Smooth muscle cell (in vitro differentiated cells): ENCODE results near the gene LTBP4. TPM values are rescaled to one million over a fixed set of nuclear protein-coding genes. Genes with fewer than 3 reads are reported as not detected.

Experiments
- DNase-seq: peaks from one replicate; lab custom pipeline; 2025; ENCODE audit not compliant: unreplicated experiment; lab: John Stamatoyannopoulos, UW
- H2AFZ ChIP-seq: fragments of 200-600 bp; sonication (generic); 2 replicates; pipeline ENCODE4 v1.6.0; 2016; ENCODE audit warnings: antibody characterized with exemption, low read depth, mild to moderate bottlenecking
- H3F3A ChIP-seq: fragments of 200-600 bp; sonication (generic); 2 replicates; pipeline ENCODE4 v1.6.0; 2017; ENCODE audit warnings: antibody characterized with exemption, low read depth
- H3K27ac ChIP-seq: fragments of 200-600 bp; sonication (generic); 2 replicates; pipeline ENCODE4 v1.5.1; 2016; ENCODE audit warnings: low read depth, mild to moderate bottlenecking
- H3K27me3 ChIP-seq: fragments of 200-600 bp; sonication (generic); 2 replicates; pipeline ENCODE4 v1.6.1; 2016; ENCODE audit warnings: low read depth, mild to moderate bottlenecking
- H3K36me3 ChIP-seq: fragments of 200-600 bp; sonication (generic); 2 replicates; pipeline ENCODE4 v1.5.1; 2016; ENCODE audit warnings: low read depth
- H3K4me1 ChIP-seq: fragments of 200-600 bp; sonication (generic); 2 replicates; pipeline ENCODE4 v1.5.1; 2016; ENCODE audit warnings: low read depth
- H3K4me2 ChIP-seq: fragments of 200-600 bp; sonication (generic); 2 replicates; pipeline ENCODE4 v1.6.0; 2016; ENCODE audit warnings: mild to moderate bottlenecking
- H3K4me3 ChIP-seq: fragments of 200-600 bp; sonication (generic); 2 replicates; pipeline ENCODE4 v1.5.1; 2016; ENCODE audit warnings: mild to moderate bottlenecking
- H3K79me2 ChIP-seq: fragments of 200-600 bp; sonication (generic); 2 replicates; pipeline ENCODE4 v1.6.0; 2016; ENCODE audit warnings: low read depth, mild to moderate bottlenecking
- H3K9ac ChIP-seq: fragments of 200-600 bp; sonication (generic); 2 replicates; pipeline ENCODE4 v1.6.0; 2016; ENCODE audit warnings: low read depth
- H3K9me3 ChIP-seq: fragments of 200-600 bp; sonication (generic); replicated peaks from 2 replicates; pipeline ENCODE4 v1.5.1; 2016; ENCODE audit warnings: low read depth
- H4K20me1 ChIP-seq: fragments of 200-600 bp; sonication (generic); 2 replicates; pipeline ENCODE4 v1.6.0; 2016; ENCODE audit warnings: low read depth
- CTCF ChIP-seq: fragments of 200-600 bp; sonication (generic); IDR thresholded peaks from 2 replicates; pipeline ENCODE4 v1.5.1; 2017; ENCODE audit warnings: borderline replicate concordance, mild to moderate bottlenecking, antibody characterized with exemption; ENCODE audit not compliant: insufficient read depth, poor library complexity, severe bottlenecking
- WGBS: methylation state at CpG from one replicate; pipeline ENCODE4 v1.1.7; 2016; ENCODE audit warnings: low lambda C conversion rate; 5-methylcytosine and 5-hydroxymethylcytosine counted together
- polyA plus RNA-seq: library from polyadenylated mRNA; unstranded; fragments of >200 nt; fragmentation: Nextera tagmentation; extraction: Ambion mirVana; gene quantifications from 2 replicates; pipeline ENCODE4 v1.2.1, GENCODE V29; 2016
- total RNA-seq: library from RNA; depleted of rRNA; stranded (reverse); fragments of >200 nt; gene quantifications from 2 replicates; pipeline ENCODE4 v1.2.3, GENCODE V29; 2014

Gene LTBP4
- total and polyA plus RNA-seq, 2 experiments from 2014 or later, result 38.5 to 188 TPM

DNA sequence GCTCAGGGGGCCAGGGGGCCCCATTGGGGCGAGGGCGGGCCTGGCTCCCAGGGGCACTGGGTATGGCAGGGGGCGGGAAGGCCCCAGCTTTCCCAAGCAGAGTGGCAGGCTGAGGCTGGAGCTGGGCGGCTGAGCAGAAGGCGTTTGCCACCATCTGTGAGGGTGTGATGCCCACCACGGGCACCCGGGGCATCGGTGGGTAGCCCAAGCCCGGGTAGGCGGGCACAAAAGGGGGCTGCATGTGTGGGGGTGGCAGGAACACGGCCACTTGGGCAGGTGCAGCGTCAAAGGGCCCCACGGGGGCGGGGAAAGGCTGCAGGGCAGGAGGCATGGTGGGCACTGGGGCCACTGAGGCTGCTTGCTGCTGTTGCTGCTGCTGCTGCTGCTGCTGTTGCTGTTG lies 66.4 kb downstream of the LTBP4 start:
- Histone ChIP-seq H2AFZ (no peak overlapping the region), H3K4me2 (no peak overlapping the region), H3F3A (peaks cover 24% of the 10 kb centered on the region), H3K9ac (no peak overlapping the region), H3K4me3 (no peak overlapping the region), H3K4me1 (no peaks in the 10 kb centered on the region), H3K27ac (no peak overlapping the region), H3K79me2 (no peaks in the 10 kb centered on the region), H3K9me3 (no peaks in the 10 kb centered on the region), H3K36me3 (peaks cover 30% of the 10 kb centered on the region), H4K20me1 (no peaks in the 10 kb centered on the region), H3K27me3 (no peaks in the 10 kb centered on the region)
- TF ChIP-seq CTCF, result no peak
- no peak for DNase-seq
- 98% methylated on average over 13 of the region's 14 CpGs for WGBS

GRCh38 chr19:40668991-40669614 lies 67.9 kb downstream of the LTBP4 start:
- 95% methylated on average over 7 of the region's 7 CpGs for WGBS
- no peak for TF ChIP-seq CTCF

GRCh38 chr19:40671404-40671803 lies 70.2 kb downstream of the LTBP4 start:
- H3F3A ChIP-seq, result peaks cover 8% of the 10 kb centered on the region
- H3K4me1 ChIP-seq, result no peaks in the 10 kb centered on the region
- no peaks in the 10 kb centered on the region for H3K27me3 ChIP-seq
- H2AFZ ChIP-seq, result no peak overlapping the region
- WGBS, result 95% methylated on average over 9 of the region's 9 CpGs
- no peak overlapping the region for H3K4me2 ChIP-seq
- TF ChIP-seq CTCF, result no peak
- peaks cover 44% of the 10 kb centered on the region for H3K36me3 ChIP-seq
- no peak overlapping the region for H3K9ac ChIP-seq
- no peaks in the 10 kb centered on the region for H3K79me2 ChIP-seq
- no peak overlapping the region for H3K4me3 ChIP-seq
- no peak for DNase-seq
- H4K20me1 ChIP-seq, result peaks cover 6% of the 10 kb centered on the region
- H3K9me3 ChIP-seq, result no peaks in the 10 kb centered on the region
- H3K27ac ChIP-seq, result no peak overlapping the region

More at GRCh38 chr19:40668991-40669614, 67.9 kb downstream of the LTBP4 start:
- Histone ChIP-seq H3K4me2 (no peak overlapping the region), H3K4me3 (no peak overlapping the region), H3K9me3 (no peaks in the 10 kb centered on the region), H3F3A (peaks cover 19% of the 10 kb centered on the region), H2AFZ (no peak overlapping the region), H3K27ac (no peak overlapping the region), H3K79me2 (no peaks in the 10 kb centered on the region), H3K27me3 (no peaks in the 10 kb centered on the region), H3K9ac (no peak overlapping the region), H4K20me1 (peaks cover under 1% of the 10 kb centered on the region), H3K36me3 (peaks cover 35% of the 10 kb centered on the region), H3K4me1 (no peaks in the 10 kb centered on the region)
- no peak for DNase-seq

DNA sequence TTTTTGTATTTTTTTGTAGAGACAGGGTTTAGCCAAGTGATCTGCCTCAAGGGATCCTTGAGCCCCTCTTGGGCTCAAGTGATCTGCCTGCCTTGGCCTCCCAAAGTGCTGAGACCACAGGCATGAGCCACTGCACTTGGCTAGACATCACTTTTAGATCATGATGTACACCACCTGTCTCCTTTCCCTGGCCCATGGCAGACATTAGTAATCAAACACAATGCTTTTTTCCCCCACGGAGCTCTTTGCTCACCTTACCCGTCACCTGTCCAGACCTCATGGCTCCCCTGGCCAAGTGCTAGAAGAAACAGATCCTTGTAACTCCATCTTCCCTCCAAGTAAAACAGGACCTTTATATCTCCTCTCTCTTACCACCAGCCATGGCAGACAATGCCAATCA lies 70.9 kb downstream of the LTBP4 start:
- TF ChIP-seq CTCF, result no peak
- peaks cover 44% of the 10 kb centered on the region for H3K36me3 ChIP-seq
- no peaks in the 10 kb centered on the region for H3K4me1 ChIP-seq
- 96% methylated on average over 2 of the region's 2 CpGs for WGBS
- DNase-seq, result no peak
- peaks cover 3% of the 10 kb centered on the region for H3F3A ChIP-seq
- H4K20me1 ChIP-seq, result peaks cover 6% of the 10 kb centered on the region
- no peak overlapping the region for H3K4me3 ChIP-seq
- no peak overlapping the region for H3K4me2 ChIP-seq
- H2AFZ ChIP-seq, result no peak overlapping the region
- H3K9ac ChIP-seq, result no peak overlapping the region
- H3K9me3 ChIP-seq, result no peaks in the 10 kb centered on the region
- H3K27ac ChIP-seq, result no peak overlapping the region
- no peaks in the 10 kb centered on the region for H3K79me2 ChIP-seq
- H3K27me3 ChIP-seq, result no peaks in the 10 kb centered on the region
